Glutamatergic neuron (in vitro differentiated cells): ENCODE measurements around the gene DCST1. TPM values are rescaled to one million over a fixed set of nuclear protein-coding genes. Genes with fewer than 3 reads are reported as not detected.
A peak's percentile ranks its signal among the peaks of the same experiment; 100 is the strongest.

Experiments used
- DNase-seq: peaks from one replicate; pipeline ENCODE4 v3.0.0; 2022
- H3K27ac Mint-ChIP-seq: one replicate; pipeline ENCODE4 v1.8.0; 2020; ENCODE audit warnings: mild to moderate bottlenecking, mixed read lengths, inconsistent platforms; ENCODE audit not compliant: unreplicated experiment
- H3K27me3 Mint-ChIP-seq: one replicate; pipeline ENCODE4 v1.8.0; 2020; ENCODE audit warnings: mild to moderate bottlenecking, moderate library complexity, mixed read lengths, inconsistent platforms; ENCODE audit not compliant: unreplicated experiment
- H3K36me3 Mint-ChIP-seq: one replicate; pipeline ENCODE4 v1.8.0; 2020; ENCODE audit warnings: mild to moderate bottlenecking, mixed read lengths, inconsistent platforms; ENCODE audit not compliant: unreplicated experiment
- H3K4me1 Mint-ChIP-seq: one replicate; pipeline ENCODE4 v1.8.0; 2020; ENCODE audit warnings: mild to moderate bottlenecking, low read depth, mixed read lengths, inconsistent platforms; ENCODE audit not compliant: unreplicated experiment
- H3K4me3 Mint-ChIP-seq: one replicate; pipeline ENCODE4 v1.8.0; 2020; ENCODE audit warnings: mild to moderate bottlenecking, mixed read lengths, inconsistent platforms; ENCODE audit not compliant: unreplicated experiment
- H3K9me3 Mint-ChIP-seq: one replicate; pipeline ENCODE4 v1.8.0; 2020; ENCODE audit warnings: mild to moderate bottlenecking, moderate library complexity, mixed read lengths, inconsistent platforms; ENCODE audit not compliant: unreplicated experiment
- CTCF ChIP-seq: fragments of 200-600 bp; sonication (generic); IDR thresholded peaks from one replicate; pipeline ENCODE4 v1.5.0; 2021; ENCODE audit not compliant: partially characterized antibody, unreplicated experiment
- total RNA-seq: library from RNA; stranded (reverse); fragmentation: NEBNext Ultra II Directional; extraction: Animal tissue kit (Norgen Biotek cat#: 25700); gene quantifications from one replicate; pipeline ENCODE4 v1.2.1, GENCODE V29; 2021; ENCODE audit not compliant: unreplicated experiment

The DCST1 gene
- total RNA-seq, 1 donor from 2014 or later, result not detected

- TF ChIP-seq CTCF, result no peak
- DNase-seq, result no peak
- Mint-ChIP-seq H3K27me3 (peaks cover 11% of the 10 kb centered on the region), H3K4me1 (peaks cover 24% of the 10 kb centered on the region), H3K36me3 (no peaks in the 10 kb centered on the region), H3K27ac (peak overlapping the region; percentile 59), H3K4me3 (peak overlapping the region; percentile 82), H3K9me3 (peaks cover 4% of the 10 kb centered on the region)
Measured at GRCh38 chr1:155070158-155070621, 36.6 kb downstream of the DCST1 start.

GRCh38 chr1:155070721-155071569, 37.3 kb downstream of the DCST1 start:
- Mint-ChIP-seq H3K4me1 (peaks cover 30% of the 10 kb centered on the region), H3K4me3 (peak overlapping the region; percentile 86), H3K9me3 (peaks cover 5% of the 10 kb centered on the region), H3K27me3 (peaks cover 11% of the 10 kb centered on the region), H3K36me3 (no peaks in the 10 kb centered on the region), H3K27ac (peak overlapping the region; percentile 77)
- DNase-seq, result peak; percentile 89
- TF ChIP-seq CTCF, result peak; percentile 79

- no peak for TF ChIP-seq CTCF
- Mint-ChIP-seq H3K36me3 (no peaks in the 10 kb centered on the region), H3K4me1 (peaks cover 30% of the 10 kb centered on the region), H3K4me3 (peak overlapping the region; percentile 86), H3K27ac (peak overlapping the region; percentile 77), H3K9me3 (peaks cover 6% of the 10 kb centered on the region), H3K27me3 (peaks cover 13% of the 10 kb centered on the region)
- DNase-seq, result peak; percentile 76
Measured at GRCh38 chr1:155071701-155072100, 38.1 kb downstream of the DCST1 start.

GRCh38 chr1:155072531-155073289, 39.1 kb downstream of the DCST1 start:
- H3K27me3 Mint-ChIP-seq, result peaks cover 15% of the 10 kb centered on the region
- no peak for TF ChIP-seq CTCF
- peak overlapping the region; percentile 86 for H3K4me3 Mint-ChIP-seq
- H3K27ac Mint-ChIP-seq, result no peak overlapping the region
- peaks cover 9% of the 10 kb centered on the region for H3K9me3 Mint-ChIP-seq
- no peak for DNase-seq
- H3K4me1 Mint-ChIP-seq, result peaks cover 36% of the 10 kb centered on the region
- no peaks in the 10 kb centered on the region for H3K36me3 Mint-ChIP-seq
